Neuronal stem cell (in vitro differentiated cells): ENCODE data around the gene GABBR1.

Source experiments
- DNase-seq: peaks from one replicate; pipeline ENCODE4 v3.0.0-alpha.2; 2013; ENCODE audit warnings: low spot score
- H2AFZ ChIP-seq: one replicate; pipeline ENCODE4 v1.6.1; 2013; ENCODE audit warnings: mild to moderate bottlenecking, low read length, inconsistent platforms
- H2AK5ac ChIP-seq: 2 replicates; pipeline ENCODE4 v1.6.1; 2013; ENCODE audit warnings: low read depth, mild to moderate bottlenecking, inconsistent platforms, low read length, moderate library complexity, mixed read lengths
- H2BK120ac ChIP-seq: 2 replicates; pipeline ENCODE4 v1.6.1; 2013; ENCODE audit warnings: low read depth, mild to moderate bottlenecking, inconsistent platforms, low read length, moderate library complexity, mixed read lengths
- H2BK12ac ChIP-seq: one replicate; pipeline ENCODE4 v1.6.1; 2013; ENCODE audit warnings: low read length, inconsistent platforms
- H2BK15ac ChIP-seq: 2 replicates; pipeline ENCODE4 v1.6.1; 2013; ENCODE audit warnings: mild to moderate bottlenecking, low read length, inconsistent platforms, mixed read lengths
- H2BK5ac ChIP-seq: one replicate; pipeline ENCODE4 v1.6.1; 2013; ENCODE audit warnings: inconsistent platforms, mild to moderate bottlenecking, low read length, moderate library complexity
- H3K14ac ChIP-seq: one replicate; pipeline ENCODE4 v1.6.1; 2013; ENCODE audit warnings: low read length, inconsistent platforms
- H3K18ac ChIP-seq: 2 replicates; pipeline ENCODE4 v1.6.1; 2013; ENCODE audit warnings: low read length, inconsistent platforms
- H3K23ac ChIP-seq: 2 replicates; pipeline ENCODE4 v1.6.1; 2013; ENCODE audit warnings: low read depth, mild to moderate bottlenecking, mixed read lengths, low read length, inconsistent platforms; ENCODE audit not compliant: poor library complexity
- H3K27ac ChIP-seq: replicated peaks from 3 replicates; pipeline ENCODE4 v1.5.1; 2013; ENCODE audit warnings: low read length, inconsistent platforms
- H3K27me3 ChIP-seq, 3 experiments: 2 replicates each; pipeline ENCODE4 v1.6.1; 2013; ENCODE audit warnings: low read length in 3 of 3, mild to moderate bottlenecking in 2 of 3, inconsistent platforms in 1 of 3, low read depth in 1 of 3, mixed read lengths in 1 of 3, moderate library complexity in 1 of 3; ENCODE audit not compliant: control insufficient read depth in 3 of 3, insufficient read depth in 3 of 3
- H3K36me3 ChIP-seq, 2 donors: replicated peaks in 1 of 2; 2 replicates each; pipeline ENCODE4 v1.6.1; 2013; ENCODE audit warnings: low read length in 2 of 2; ENCODE audit not compliant: control insufficient read depth in 2 of 2, insufficient read depth in 2 of 2
- H3K4ac ChIP-seq: 2 replicates; pipeline ENCODE4 v1.6.1; 2013; ENCODE audit warnings: inconsistent platforms, mild to moderate bottlenecking, low read length, moderate library complexity
- H3K4me1 ChIP-seq, 2 donors: 1 replicate in 1 of 2; 2 replicates in 1 of 2; pipeline ENCODE4 v1.6.1; 2013; ENCODE audit warnings: low read length in 2 of 2, low read depth in 1 of 2; ENCODE audit not compliant: control insufficient read depth in 2 of 2, insufficient read depth in 1 of 2
- H3K4me2 ChIP-seq: one replicate; pipeline ENCODE4 v1.6.1; 2013; ENCODE audit warnings: mild to moderate bottlenecking, low read length, inconsistent platforms; ENCODE audit not compliant: insufficient read depth, poor library complexity, severe bottlenecking
- H3K4me3 ChIP-seq, 2 donors: 2 replicates each; pipeline ENCODE4 v1.5.1; 2013; ENCODE audit warnings: low read length in 2 of 2, mild to moderate bottlenecking in 2 of 2, inconsistent platforms in 1 of 2, moderate library complexity in 1 of 2
- H3K79me1 ChIP-seq: one replicate; pipeline ENCODE4 v1.6.1; 2013; ENCODE audit warnings: low read depth, mild to moderate bottlenecking, inconsistent platforms, low read length, moderate library complexity
- H3K9ac ChIP-seq: one replicate; pipeline ENCODE4 v1.6.1; 2013; ENCODE audit warnings: mild to moderate bottlenecking, low read depth, low read length, inconsistent platforms; ENCODE audit not compliant: poor library complexity
- H3K9me3 ChIP-seq, 2 donors: replicated peaks in 1 of 2; 2 replicates each; pipeline versions ENCODE3 to v1.6.1; 2013; ENCODE audit warnings: low read length in 2 of 2, mild to moderate bottlenecking in 2 of 2, inconsistent platforms in 1 of 2, low read depth in 1 of 2, mixed read lengths in 1 of 2, moderate library complexity in 1 of 2; ENCODE audit not compliant: control insufficient read depth in 2 of 2, insufficient read depth in 1 of 2
- H4K8ac ChIP-seq: one replicate; pipeline ENCODE4 v1.6.1; 2013; ENCODE audit warnings: low read depth, mild to moderate bottlenecking, inconsistent platforms, low read length, moderate library complexity
- H4K91ac ChIP-seq: one replicate; pipeline ENCODE4 v1.6.1; 2013; ENCODE audit warnings: low read length, low read depth, mild to moderate bottlenecking, inconsistent platforms; ENCODE audit not compliant: poor library complexity
- WGBS, 2 donors: extraction: QIAGEN DNeasy Blood & Tissue Kit; methylation state at CpG; one replicate each; pipeline ENCODE4 v1.1.7; 2013; ENCODE audit warnings: missing lambda C conversion rate in 2 of 2, mixed read lengths in 1 of 2; ENCODE audit not compliant: insufficient read length in 2 of 2, insufficient replicate concordance in 1 of 2; ENCODE audit errors: extremely low coverage in 2 of 2; 5-methylcytosine and 5-hydroxymethylcytosine counted together

Gene GABBR1

GRCh38 chr6:29517728-29518440, 115.1 kb downstream of the GABBR1 start:
- Histone ChIP-seq H3K36me3 (no peaks in the 10 kb centered on the region), H3K27me3 (peaks cover 0 to 5% (median 0%) of the 10 kb centered on the region in 3 experiments), H2AK5ac (no peak overlapping the region), H2BK5ac (no peak overlapping the region), H3K27ac (no peak overlapping the region), H2BK120ac (no peak overlapping the region), H4K91ac (no peak overlapping the region), H4K8ac (no peak overlapping the region), H3K4me2 (no peak overlapping the region), H3K4ac (no peak overlapping the region), H3K18ac (peak overlapping the region; percentile 36), H2AFZ (no peak overlapping the region), H3K79me1 (no peaks in the 10 kb centered on the region), H2BK15ac (no peak overlapping the region), H3K23ac (no peak overlapping the region), H3K4me1 (peaks cover 0 to 1% of the 10 kb centered on the region in 2 donors), H3K9ac (no peak overlapping the region), H3K9me3 (peaks cover 0 to 8% of the 10 kb centered on the region in 2 donors), H3K14ac (peak overlapping the region; percentile 63), H3K4me3 (no peak overlapping the region), H2BK12ac (no peak overlapping the region)
- WGBS, 2 donors: no CpG with 5 or more reads among the region's 7 CpGs
- DNase-seq: no peak

DNA sequence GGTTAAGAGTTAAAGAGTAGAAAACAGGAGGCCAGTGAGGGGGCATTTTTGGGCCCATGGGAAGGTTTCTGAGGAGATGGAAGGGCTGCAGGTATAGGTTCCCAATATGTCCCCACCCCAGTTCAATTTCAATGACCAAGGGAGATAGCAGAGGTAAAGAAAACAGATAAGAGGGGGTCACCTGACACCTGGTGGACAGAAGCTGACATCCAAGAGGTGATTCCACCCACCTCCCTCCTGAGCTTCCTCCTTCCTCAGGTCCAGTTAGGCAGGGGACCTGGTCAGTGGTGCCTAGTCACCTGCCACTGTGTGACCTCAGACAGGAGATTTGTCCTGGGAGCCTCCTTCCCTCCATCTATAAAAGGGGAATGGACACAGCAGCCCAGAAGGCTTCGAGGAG, 115.7 kb downstream of the GABBR1 start:
- Histone ChIP-seq H3K27me3 (peaks cover 0 to 5% (median 0%) of the 10 kb centered on the region in 3 experiments), H3K36me3 (no peaks in the 10 kb centered on the region), H3K9ac (no peak overlapping the region), H3K4me3 (no peak overlapping the region), H2BK120ac (no peak overlapping the region), H3K4ac (no peak overlapping the region), H3K23ac (no peak overlapping the region), H2BK15ac (no peak overlapping the region), H3K79me1 (no peaks in the 10 kb centered on the region), H3K4me2 (no peak overlapping the region), H2BK5ac (no peak overlapping the region), H3K18ac (no peak overlapping the region), H2AFZ (no peak overlapping the region), H4K8ac (no peak overlapping the region), H2AK5ac (no peak overlapping the region), H2BK12ac (no peak overlapping the region), H4K91ac (no peak overlapping the region), H3K9me3 (peaks cover 0 to 8% of the 10 kb centered on the region in 2 donors), H3K4me1 (peaks cover 0 to 1% of the 10 kb centered on the region in 2 donors), H3K27ac (no peak overlapping the region), H3K14ac (no peak overlapping the region)
- DNase-seq: no peak
- WGBS, 2 donors: no CpG with 5 or more reads among the region's 1 CpG

DNA sequence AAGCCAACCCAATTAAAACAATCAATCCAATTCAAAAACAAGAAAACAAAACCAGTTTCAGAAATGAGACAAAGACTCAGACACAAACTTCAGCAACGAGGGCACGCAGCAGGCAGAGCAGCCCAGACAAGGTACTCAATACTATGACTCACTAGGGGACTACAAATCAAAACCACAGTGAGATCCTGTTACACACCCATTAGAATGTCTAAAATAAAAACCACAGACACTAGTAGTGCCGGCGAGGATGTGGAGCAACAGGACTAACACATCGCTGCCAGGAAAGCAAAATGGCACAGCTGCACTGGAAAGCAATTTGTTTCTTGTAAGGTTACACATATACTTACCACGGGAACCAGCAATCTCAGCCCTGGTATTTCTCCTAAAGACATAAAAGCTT, 116.9 kb downstream of the GABBR1 start:
- no peak for DNase-seq
- no peak overlapping the region for H3K23ac ChIP-seq

GRCh38 chr6:29510746-29511300, 122.2 kb downstream of the GABBR1 start:
- Histone ChIP-seq H4K8ac (no peak overlapping the region), H2AK5ac (peak overlapping the region; percentile 15), H4K91ac (no peak overlapping the region), H3K18ac (peak overlapping the region; percentile 62), H2BK15ac (no peak overlapping the region), H3K79me1 (no peaks in the 10 kb centered on the region), H3K4me3 (no peak overlapping the region), H3K23ac (no peak overlapping the region), H2BK120ac (no peak overlapping the region), H2BK12ac (no peak overlapping the region), H3K36me3 (no peaks in the 10 kb centered on the region), H2BK5ac (no peak overlapping the region), H3K9me3 (no peaks in the 10 kb centered on the region), H3K4me1 (peaks cover 11 to 14% of the 10 kb centered on the region in 2 donors), H3K14ac (no peak overlapping the region), H3K4me2 (no peak overlapping the region), H3K27me3 (peaks cover 0 to 32% (median 0%) of the 10 kb centered on the region in 3 experiments), H2AFZ (no peak overlapping the region), H3K9ac (no peak overlapping the region), H3K27ac (no peak overlapping the region), H3K4ac (no peak overlapping the region)
- no CpG with 5 or more reads among the region's 2 CpGs for WGBS, 2 donors
- no peak for DNase-seq

More for the DNA sequence above, 116.9 kb downstream of the GABBR1 start:
- Histone ChIP-seq H3K27me3 (peaks cover 0 to 6% (median 0%) of the 10 kb centered on the region in 3 experiments), H3K14ac (no peak overlapping the region), H2BK5ac (no peak overlapping the region), H3K4me3 (no peak overlapping the region), H3K18ac (no peak overlapping the region), H3K9me3 (peaks cover 0 to 6% of the 10 kb centered on the region in 2 donors), H2AK5ac (no peak overlapping the region), H3K4ac (no peak overlapping the region), H4K8ac (no peak overlapping the region), H3K36me3 (no peaks in the 10 kb centered on the region), H2BK12ac (no peak overlapping the region), H3K4me2 (no peak overlapping the region), H2AFZ (no peak overlapping the region), H3K27ac (no peak overlapping the region), H3K4me1 (peaks cover 0 to 1% of the 10 kb centered on the region in 2 donors), H3K9ac (no peak overlapping the region), H2BK120ac (no peak overlapping the region), H3K79me1 (no peaks in the 10 kb centered on the region), H4K91ac (no peak overlapping the region), H2BK15ac (no peak overlapping the region)
- no CpG with 5 or more reads among the region's 6 CpGs for WGBS, 2 donors
